A549 treated with ZK216348 at 1 μM for 4 hours (cell line): Measurements from ENCODE around the gene NANOS1. TPM values are rescaled to one million over a fixed set of nuclear protein-coding genes. Genes with fewer than 3 reads are reported as not detected.

Experiments used
- total RNA-seq: library from RNA; stranded (reverse); fragments of 200-300 nt; extraction: Qiagen RNA extraction; gene quantifications from 5 replicates; pipeline ENCODE4 v1.2.3, GENCODE V29; 2022; ENCODE audit warnings: low read depth

The NANOS1 gene, protein sequence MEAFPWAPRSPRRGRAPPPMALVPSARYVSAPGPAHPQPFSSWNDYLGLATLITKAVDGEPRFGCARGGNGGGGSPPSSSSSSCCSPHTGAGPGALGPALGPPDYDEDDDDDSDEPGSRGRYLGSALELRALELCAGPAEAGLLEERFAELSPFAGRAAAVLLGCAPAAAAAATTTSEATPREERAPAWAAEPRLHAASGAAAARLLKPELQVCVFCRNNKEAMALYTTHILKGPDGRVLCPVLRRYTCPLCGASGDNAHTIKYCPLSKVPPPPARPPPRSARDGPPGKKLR
- total RNA-seq, result 2.1 to 3.1 TPM (median 2.8 TPM) in 5 replicates

DNA sequence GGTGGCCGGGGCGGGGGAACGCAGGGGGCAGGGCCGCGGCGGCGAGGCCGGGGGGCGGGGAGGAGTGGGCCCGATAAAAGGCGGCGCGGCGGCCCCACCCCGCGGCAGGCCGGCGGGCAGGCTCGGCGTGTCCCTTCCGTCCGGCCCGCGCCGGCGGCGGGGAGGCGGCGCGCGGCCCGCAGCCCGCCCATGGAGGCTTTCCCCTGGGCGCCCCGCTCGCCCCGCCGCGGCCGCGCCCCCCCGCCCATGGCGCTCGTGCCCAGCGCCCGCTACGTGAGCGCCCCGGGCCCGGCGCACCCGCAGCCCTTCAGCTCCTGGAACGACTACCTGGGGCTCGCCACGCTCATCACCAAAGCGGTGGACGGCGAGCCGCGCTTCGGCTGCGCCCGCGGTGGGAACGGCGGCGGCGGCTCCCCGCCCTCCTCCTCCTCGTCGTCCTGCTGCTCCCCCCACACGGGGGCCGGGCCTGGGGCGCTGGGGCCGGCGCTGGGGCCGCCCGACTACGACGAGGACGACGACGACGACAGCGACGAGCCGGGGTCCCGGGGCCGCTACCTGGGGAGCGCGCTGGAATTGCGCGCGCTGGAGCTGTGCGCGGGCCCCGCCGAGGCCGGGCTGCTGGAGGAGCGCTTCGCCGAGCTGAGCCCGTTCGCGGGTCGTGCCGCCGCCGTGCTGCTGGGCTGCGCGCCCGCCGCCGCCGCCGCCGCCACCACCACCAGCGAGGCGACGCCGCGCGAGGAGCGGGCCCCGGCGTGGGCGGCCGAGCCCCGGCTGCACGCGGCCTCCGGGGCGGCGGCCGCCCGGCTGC lies at the start of gene NANOS1:
Gene NANOS1, plus strand, starts transcription at position 102 of the 808 bp plus-strand sequence. Its CDS starts 88 bp downstream, at position 190.

GRCh38 chr10:119080521-119081259 lies 51.2 kb downstream of the NANOS1 start, which contains the start of gene EIF3A:
TSS of gene EIF3A (minus strand) at chr10:119080817. CDS start at chr10:119080676, 141 bp downstream.

Other genes starting within 250 kb of the NANOS1 start
- 127 to 161 TPM (median 153 TPM) in 5 replicates for gene EIF3A, start 51.1 kb downstream of the NANOS1 start, total RNA-seq
- 39.5 to 69.0 TPM (median 57.1 TPM) in 5 replicates for gene DENND10, start 74.4 kb downstream of the NANOS1 start, total RNA-seq
- gene SFXN4, start 136.0 kb downstream of the NANOS1 start, total RNA-seq, result 45.1 to 50.9 TPM (median 49.1 TPM) in 5 replicates
- gene PRDX3, start 149.1 kb downstream of the NANOS1 start, total RNA-seq, result 225 to 335 TPM (median 302 TPM) in 5 replicates
- gene GRK5, start 177.9 kb downstream of the NANOS1 start, total RNA-seq, result 9.2 to 12.3 TPM (median 10.9 TPM) in 5 replicates